HEK293 (cell line): Measurements from ENCODE around the gene RANBP3L.

ENCODE experiments used
- TRIM28 ChIP-seq: IDR thresholded peaks from 2 replicates; pipeline ENCODE4 v1.6.1; 2011; ENCODE audit warnings: low read length, control low read depth, borderline replicate concordance
- ZNF302 ChIP-seq: fragments of 450-650 bp; formaldehyde crosslinking; IDR thresholded peaks from 2 replicates; pipeline ENCODE4 v1.5.1; 2016; ENCODE audit warnings: missing biosample characterization, missing genetic modification characterization, low read depth
- ZNF830 ChIP-seq: fragments of 450-650 bp; IDR thresholded peaks from 2 replicates; pipeline ENCODE4 v1.5.0; 2018; ENCODE audit warnings: missing biosample characterization, missing genetic modification characterization, low read depth, mild to moderate bottlenecking, moderate library complexity

DNA sequence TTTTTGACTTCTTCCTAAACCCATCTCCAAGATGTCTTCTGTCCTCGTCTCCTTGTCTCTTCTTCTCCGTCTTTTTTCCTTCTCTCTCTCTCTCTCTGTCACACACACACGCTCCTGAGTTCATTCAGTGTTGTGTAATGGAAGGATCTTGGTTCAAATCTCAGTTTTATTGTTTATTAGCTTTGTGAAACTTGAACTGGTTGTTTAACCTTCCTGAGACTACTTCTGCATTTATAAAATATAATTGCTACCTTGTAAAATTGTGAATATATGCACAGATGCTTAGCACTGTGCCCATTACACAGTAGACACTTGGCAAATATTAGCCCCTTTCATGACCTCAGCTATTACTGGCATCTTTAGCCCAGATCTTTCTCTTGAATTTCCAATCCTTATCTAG is 57.6 kb downstream of the RANBP3L start:
- no peak for TF ChIP-seq TRIM28
- no peak for TF ChIP-seq ZNF830 (tag by site-specific recombination)
- TF ChIP-seq ZNF302 (tag by site-specific recombination) = no peak
